HG02588 (cell line): ENCODE measurements around the gene RNF168.
"Not testable (repeated sequence)": the region's sequence is repeated elsewhere in the genome, so short reads cannot be mapped to it uniquely, and the experiment has no call there.

ENCODE experiments used
- ATAC-seq: cut with Tn5 transposase; IDR thresholded peaks from one replicate; pipeline ENCODE4 v1.9.1; 2021; ENCODE audit warnings: mild to moderate bottlenecking, moderate library complexity; ENCODE audit not compliant: unreplicated experiment

The RNF168 gene

DNA sequence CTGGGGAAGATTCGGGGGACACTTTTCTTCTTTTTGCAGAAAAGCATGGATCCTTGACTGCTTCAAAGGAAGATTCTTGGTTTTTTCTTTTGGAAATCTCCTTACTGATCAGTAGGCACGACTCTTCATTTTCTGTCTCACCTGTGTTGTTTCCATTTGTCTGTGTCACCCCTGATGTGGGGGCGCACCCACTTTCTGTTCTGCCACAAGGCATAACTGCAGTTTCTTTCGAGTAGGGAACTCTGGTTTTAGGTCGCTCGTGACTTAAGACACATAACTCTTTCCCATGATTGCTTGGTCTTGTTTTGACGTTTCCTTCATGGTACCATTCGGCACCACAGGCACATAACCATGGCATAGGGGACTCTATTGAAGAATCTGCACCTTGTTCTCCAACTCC is 31.3 kb downstream of the RNF168 start:
- no peak for ATAC-seq

DNA sequence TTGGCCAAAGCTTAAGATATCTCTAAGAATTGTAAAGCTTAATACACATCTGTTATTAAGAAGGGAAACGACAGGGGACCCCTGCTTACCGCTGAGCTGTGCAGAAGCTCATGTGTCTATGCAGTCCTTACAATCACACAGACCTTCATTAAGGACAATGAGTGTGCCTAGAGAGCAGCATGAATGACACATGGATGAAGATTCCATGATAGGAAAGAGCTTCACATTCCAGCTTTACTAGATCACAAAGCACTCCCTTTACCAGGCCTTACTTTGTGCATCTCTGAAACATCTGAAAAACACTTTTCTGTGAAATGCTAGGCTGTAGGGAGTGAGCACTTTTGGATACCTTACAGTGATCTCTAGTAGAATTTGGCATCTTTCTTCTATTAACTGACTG is 32.0 kb downstream of the RNF168 start:
- no peak for ATAC-seq

DNA sequence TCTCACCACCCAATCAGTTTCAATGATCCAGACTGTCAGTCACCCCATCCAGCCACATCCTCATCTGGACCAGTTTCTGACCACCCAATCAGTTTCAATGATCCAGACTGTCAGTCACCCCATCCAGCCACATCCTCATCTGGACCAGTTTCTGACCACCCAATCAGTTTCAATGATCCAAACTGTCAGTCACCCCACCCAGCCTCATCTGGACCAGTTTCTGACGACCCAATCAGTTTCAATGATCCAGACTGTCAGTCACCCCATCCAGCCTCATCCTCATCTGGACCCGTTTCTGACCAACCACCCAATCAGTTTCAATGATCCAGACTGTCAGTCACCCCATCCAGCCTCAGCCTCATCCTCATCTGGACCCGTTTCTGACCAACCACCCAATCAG is 33.4 kb downstream of the RNF168 start:
- ATAC-seq = not testable (repeated sequence)

DNA sequence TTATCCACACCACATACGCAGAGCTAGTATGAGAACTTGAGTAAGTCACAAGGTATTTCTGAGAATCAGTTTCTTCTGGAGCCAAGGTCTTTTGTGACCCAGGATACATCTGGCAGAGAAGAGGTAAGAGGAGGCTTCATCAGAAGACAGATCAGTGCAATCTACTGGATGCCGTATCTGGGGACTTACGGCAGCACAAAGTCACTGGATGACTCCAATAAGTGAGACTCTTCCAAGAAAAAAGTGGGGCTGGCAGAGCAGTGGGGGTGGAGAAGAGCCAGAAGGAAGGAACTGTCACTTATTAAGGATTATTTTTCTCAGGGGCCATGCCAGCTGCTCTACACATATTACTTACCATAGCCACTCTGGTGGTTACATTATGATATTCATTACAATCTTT is 39.8 kb downstream of the RNF168 start:
- ATAC-seq = no peak

DNA sequence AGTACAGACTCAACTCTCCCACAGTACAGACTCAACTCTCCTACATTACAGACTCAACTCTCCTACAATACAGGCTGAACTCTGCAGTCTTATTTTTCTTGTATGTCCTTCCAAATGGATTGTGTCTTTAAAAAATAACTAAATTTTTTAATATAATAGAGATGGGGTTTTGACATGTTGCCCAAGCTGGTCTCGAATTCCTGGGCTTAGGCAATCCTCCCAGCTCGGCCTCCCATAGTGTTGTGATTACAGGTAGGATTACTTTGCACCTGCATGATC is 40.2 kb downstream of the RNF168 start:
- no peak for ATAC-seq

DNA sequence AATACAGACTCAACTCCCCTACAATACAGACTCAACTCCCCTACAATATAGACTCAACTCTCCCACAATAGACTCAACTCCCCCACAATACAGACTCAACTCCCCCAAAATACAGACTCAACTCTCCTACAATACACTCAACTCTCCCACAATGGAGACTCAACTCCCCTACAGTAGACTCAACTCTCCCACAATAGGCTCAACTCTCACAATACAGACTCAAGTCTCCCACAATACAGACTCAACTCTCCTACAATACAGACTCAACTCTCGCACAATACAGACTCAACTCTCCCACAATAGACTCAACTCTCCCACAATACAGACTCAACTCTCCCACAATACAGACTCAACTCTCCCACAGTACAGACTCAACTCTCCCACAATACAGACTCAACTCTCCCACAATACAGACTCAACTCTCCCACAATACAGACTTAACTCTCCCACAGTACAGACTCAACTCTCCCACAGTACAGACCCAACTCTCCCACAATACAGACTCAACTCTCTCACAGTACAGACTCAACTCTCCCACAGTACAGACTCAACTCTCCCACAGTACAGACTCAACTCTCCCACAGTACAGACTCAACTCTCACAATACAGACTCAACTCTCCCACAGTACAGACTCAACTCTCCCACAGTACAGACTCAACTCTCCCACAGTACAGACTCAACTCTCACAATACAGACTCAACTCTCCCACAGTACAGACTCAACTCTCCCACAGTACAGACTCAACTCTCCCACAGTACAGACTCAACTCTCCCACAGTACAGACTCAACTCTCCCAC is 40.7 kb downstream of the RNF168 start:
- ATAC-seq = not testable (repeated sequence)

DNA sequence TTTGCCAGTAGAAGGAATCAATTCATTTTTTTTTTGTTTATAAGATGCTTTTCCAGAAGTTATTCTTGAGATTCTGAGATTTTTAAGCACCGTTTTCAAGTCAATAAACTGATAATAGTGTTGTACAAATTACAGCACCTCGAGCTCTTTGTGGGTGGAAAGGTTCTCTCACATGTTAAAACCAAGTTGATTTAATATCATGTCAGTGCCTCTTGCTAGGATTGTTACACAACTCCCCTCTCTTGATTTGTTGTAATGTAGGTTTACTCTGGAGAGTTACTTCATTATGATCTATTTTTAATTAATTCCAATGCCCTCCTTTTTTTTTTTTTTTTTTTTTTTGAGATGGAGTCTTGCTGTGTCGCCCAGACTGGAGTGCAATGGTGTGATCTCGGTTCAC is 45.5 kb downstream of the RNF168 start:
- ATAC-seq = no peak

DNA sequence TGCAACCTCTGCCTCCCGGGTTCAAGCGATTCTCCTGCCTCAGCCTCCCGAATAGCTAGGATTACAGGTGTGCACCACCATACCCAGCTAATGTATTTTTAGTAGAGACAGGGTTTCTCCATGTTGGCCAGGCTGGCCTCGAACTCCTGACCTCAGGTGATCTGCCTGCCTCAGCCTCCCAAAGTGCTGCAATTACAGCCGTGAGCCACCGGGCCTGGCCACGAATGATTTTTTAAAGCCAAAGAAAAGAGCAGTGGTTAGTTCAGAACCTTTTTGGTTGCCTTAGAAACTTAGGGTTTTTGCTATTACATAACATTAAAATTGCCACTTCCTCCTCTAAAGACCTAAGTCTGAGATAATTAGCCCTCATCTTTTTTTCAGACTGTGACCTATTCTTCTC is 46.1 kb downstream of the RNF168 start:
- not testable (repeated sequence) for ATAC-seq

DNA sequence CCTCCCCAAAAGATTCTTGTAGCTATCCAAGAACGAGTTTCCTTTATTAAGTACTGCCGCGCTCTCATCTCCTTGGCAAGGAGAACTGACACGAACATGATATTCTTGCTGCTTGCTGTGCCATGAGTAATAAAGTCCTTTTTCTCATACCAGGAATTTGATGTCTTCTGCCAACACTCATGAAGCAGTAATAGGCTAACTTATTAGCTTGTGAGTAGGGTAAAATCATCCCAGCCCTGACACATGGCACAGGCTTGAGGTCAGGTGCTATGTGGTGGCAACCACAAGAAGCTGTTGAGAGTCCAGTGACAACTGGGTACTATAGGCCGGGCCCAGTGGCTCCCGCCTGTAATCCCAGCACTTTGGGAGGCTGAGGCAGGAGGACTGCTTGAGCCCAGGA is 48.6 kb downstream of the RNF168 start:
- no peak for ATAC-seq

DNA sequence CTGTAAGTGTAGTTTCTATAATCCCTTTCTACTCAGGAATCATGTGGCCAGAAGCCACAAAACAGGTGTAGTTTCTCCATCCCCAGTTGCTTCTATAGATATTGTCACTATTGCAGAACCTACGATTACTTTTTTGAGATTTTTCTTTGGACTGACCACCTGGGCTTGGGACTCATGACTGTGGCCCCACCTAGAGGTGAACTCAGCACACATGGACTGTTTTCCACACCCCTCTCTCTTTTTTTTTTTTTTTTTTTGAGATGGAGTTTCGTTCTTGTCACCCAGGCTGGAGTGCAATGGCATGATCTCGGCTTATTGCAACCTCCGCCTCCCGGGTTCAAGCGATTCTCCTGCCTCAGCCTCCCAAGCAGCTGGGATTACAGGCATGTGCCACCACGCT is 58.2 kb downstream of the RNF168 start:
- ATAC-seq = not testable (repeated sequence)

DNA sequence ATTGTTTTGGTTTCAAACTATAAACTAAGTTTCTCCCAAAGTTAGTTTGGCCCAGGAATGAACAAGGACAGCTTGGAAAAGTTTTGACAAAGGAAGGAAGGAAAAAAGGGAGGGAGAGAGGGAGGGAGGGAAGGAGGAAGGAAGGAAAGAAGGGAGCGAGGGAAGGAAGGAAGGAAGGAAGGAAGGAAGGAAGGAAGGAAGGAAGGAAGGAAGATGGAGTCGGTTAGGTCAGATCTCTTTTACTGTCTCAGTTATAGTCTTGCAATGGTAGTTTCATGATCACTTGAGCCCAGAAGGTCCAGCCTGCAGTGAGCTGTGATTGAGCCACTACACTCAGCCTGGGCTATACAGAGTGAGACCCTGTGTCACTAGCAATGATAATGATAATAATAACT is 59.1 kb downstream of the RNF168 start:
- no peak for ATAC-seq

DNA sequence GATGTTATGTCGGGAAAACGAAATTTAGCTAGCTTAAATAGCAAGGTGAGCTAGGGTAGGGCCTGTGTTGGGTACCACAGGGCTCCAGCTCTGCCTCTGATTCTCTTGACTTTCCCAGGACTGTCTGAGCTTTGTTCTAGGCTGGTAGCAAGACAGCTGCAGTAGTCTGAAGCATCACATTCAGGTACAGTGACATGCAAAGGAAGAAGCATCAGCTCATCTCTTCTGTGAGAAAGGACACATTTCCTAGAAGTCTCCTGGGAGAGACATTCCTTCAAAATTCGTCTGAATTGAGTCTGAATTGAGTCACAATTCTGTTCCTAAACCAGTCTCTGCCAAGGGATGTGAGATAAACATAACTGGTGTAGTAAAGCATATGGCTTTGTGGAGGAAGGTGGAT is 62.9 kb downstream of the RNF168 start:
- ATAC-seq = no peak

DNA sequence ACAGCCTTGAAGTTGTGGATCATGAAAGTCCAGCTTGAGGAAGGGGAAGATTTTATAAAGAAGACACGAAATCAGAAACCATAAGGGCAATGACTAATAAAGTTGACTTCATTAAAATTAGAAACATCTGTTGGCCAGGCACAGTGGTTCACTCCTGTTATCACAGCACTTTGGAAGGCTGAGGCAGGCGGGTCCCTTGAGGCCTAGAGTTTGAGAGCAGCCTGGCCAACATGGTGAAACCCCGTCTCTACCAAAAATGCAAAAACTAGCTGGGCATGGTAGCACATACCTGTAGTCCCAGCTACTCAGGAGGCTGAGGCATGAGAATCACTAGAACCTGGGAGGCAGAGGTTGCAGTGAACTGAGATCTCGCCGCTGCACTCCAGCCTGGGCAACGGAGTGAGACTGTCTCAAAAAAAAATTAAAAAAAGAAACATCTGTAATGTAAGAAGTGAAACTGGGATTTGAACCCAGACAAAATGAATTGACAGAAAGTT is 63.5 kb downstream of the RNF168 start:
- ATAC-seq = no peak

DNA sequence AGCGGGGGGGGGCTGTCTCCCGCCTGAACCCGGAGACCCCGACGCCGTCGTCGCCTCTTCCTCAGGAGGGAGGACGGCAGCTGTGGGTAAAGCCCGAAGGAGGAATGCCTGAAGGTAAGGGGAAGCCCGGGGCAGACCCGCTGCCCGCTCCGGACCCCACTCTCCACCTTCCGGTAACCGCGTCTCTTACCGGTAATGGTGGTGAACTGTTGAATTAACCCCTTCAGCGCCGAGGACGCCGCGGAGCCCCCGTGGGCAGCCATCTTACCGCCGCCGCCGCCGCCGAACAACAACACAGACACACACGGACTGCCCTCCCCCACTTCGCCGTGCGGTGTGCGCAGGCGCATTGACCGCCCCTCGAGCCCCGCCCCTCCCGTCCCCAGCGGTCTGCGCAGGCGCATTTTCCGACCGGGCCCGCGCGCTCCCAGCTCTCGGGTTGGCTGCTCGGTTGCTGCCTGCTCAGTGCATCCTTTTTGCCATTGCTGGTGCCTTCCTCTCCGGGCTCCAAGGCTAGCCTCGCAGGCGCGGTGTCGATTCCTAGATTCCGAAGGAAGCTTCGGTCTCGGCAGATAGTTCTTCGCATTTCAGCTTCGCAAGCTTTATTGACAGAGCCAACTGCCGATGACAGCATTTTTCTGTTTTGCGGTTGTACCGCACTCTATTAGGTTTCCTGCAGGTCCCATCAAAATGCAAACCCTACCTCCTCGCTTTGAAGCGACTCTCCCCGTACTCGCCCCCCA is 71.3 kb downstream of the RNF168 start, which contains the start of gene UBXN7:
TSS of gene UBXN7 (minus strand) at position 291 of the 743 bp plus-strand sequence. CDS start at position 263, 28 bp downstream.
- ATAC-seq = peak; percentile 75

DNA sequence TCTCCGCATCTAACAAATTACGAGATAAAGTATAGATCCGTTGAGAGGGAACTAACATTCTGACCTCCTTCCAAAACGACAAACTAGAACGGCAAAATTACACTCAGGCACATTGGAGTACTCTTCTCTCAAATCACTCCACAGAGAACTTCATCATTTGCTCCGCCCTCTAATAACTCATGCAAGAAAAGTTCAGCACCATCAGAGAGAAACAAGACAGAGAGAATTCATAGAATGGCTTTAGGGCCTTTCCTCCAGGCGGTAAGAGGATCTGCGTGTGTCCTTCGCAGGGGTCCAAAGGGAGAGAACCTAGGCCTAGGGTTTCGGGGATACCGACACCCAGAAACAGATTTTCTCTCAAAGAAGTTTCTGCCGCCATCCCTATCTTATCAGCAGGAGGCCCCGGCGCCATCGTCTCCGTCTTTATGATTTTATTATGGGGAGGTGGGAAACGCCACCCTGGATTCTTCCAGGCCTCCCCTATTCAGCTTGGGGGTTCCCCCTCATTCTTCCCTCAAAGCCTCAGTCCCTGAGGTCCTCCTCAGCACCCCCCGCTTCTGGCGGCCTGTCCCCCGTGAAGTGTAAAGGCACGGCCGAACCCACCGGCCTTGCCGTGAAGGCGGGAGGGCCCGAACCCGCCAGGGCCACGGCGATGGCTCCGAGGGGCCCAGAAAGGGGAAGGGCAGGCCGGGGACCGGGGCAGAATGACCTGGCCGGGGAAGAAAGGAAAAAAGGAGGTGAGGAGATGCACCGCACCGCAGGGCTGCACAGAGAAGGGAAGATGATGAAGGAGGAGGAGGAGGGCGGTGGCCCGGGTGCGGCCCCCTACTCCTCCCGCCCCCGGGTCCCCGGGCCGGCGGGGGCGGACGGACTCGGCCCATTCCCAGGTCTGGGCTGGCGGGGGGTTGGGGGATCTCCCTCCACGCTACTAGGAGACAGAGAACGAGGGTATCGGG is 72.1 kb downstream of the RNF168 start:
- ATAC-seq = peak; percentile 34

DNA sequence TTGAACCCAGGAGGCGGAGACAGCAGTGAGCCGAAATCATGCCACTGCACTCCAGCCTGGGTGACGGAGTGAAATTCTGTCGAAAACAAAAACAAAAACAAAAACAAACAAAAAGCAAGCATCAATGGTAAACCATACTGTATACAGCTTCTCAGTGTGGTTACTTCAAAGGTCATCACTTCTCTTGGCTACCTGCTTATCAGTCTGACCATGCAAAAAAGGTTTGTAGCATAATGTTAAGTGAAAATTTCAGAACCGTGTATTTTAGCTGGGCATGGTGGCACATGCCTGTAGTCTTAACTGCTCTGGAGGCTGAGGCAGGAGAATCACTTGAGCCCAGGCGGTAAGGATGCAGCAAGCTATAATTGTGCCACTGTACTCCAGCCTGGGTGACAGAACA is 75.5 kb downstream of the RNF168 start:
- ATAC-seq = no peak

DNA sequence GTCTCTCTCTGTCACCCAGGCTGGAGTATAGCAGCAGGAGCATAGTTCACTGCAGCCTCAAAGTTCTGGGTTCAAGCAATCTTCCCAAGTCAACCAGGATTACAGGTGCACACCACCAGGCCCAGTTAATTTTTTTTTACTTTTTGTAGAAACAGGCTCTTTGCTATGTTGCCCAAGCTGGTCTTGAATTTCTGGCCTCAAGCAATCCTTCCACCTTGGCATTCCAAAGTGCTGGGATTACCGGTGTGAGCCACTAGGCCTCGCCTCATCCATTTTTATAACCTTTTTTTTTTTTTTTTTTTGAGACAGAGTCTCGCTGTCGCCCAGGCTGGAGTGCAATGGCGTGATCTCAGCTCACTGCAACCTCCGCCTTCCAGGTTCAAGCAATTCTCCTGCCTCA is 79.1 kb downstream of the RNF168 start:
- ATAC-seq = not testable (repeated sequence)

DNA sequence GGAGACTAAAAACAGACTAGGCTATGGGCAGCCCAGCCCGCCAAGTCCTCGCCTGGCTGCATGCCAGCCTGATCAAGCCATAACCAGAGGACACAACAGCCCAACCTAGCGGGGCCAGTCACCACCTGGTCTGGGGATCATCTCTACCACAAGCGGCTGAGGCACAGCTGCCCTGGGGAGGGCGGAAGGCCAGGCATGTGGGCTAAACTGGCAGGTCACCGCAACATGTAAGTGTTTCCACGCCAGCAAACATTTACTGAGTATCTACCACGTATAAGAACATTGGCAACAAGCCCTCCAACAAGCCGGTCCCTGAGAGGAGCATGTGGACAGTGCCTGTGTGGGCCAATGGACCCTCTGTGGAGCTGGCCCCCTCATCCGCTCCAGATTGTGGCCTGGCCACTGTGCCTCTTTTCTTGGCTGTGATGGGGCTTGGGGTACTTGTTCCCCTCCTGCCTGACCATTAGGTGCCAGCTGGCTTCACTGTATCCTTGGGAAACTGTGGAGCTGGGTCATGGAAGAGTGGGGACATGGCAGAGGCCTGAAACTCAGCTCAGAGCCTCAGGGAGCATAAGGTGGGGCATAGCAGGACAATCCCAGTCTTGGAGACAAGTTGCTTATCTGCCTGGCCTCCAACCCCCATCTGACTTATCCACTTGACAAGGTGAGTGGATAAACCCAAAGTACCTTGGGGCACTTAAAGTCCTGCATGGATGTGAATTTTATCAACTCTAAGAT is 80.4 kb downstream of the RNF168 start:
- ATAC-seq = no peak

DNA sequence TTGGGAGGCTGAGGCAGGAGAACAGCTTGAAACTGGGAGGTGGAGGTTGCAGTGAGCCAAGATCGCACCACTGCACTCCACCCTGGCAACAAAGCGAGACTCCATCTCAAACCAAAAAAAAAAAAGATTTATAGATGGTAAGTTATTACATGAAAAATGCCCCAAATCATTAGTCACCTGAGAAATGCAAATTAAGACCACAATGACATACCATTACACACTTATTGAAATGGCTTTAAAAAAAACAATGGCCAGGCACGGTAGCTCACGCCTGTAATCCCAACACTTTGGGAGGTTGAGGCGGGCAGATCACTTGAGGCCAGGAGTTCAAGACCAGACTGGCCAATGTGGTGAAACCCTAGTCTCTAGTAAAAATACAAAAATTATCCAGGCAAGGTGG is 81.9 kb downstream of the RNF168 start:
- not testable (repeated sequence) for ATAC-seq

DNA sequence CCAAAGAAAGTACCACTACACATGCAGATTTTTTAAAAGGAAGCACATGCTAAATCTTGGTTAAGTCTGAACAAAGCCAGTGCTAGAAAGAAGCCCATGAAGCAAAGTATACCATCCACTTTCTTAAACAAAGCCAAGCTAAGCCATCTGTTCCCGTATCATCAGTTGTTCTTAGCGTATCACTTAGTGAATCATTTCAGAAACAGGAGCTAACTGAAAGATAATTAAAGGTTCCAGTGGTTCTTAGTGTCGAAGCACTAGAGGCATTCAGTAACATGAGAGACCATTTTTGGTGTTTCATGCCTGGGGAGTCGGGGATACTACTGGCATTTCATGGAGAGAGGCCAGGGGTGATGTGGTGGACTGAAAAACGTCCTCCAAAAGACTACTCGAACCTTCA is 84.2 kb downstream of the RNF168 start:
- no peak for ATAC-seq
